ENCODE results near the gene SCCPDH. TPM values are rescaled to one million over a fixed set of nuclear protein-coding genes. Genes with fewer than 3 reads are reported as not detected.
"Not testable (repeated sequence)": the region's sequence is repeated elsewhere in the genome, so short reads cannot be mapped to it uniquely, and the experiment has no call there.

Gene SCCPDH
- total RNA-seq, 1 donor, result 65.2 TPM

DNA sequence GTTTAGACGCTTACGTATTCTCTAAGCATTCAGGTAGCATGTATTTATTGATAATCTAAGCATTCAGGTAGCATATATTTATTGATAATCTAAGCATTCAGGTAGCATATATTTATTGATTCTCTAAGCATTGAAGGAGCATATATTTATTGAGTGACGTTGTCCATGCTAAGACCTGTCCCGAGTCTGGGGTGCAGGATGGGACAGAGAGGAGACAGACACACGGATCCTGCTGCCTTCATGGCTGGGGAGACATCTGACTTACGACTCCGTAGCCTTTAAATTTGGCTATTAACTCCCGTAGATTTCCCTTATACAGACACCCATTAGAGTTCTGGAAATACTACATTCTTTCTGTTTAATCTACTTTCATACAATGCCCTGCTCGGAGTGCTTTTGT is 982 bp downstream of the SCCPDH start:
- DNase-seq (ENCODE audit: low read depth), result no peak
- peak overlapping the region; percentile 83 for H3K4me3 ChIP-seq (ENCODE audit: low read depth, low read length)
- TF ChIP-seq, protein P1, sequence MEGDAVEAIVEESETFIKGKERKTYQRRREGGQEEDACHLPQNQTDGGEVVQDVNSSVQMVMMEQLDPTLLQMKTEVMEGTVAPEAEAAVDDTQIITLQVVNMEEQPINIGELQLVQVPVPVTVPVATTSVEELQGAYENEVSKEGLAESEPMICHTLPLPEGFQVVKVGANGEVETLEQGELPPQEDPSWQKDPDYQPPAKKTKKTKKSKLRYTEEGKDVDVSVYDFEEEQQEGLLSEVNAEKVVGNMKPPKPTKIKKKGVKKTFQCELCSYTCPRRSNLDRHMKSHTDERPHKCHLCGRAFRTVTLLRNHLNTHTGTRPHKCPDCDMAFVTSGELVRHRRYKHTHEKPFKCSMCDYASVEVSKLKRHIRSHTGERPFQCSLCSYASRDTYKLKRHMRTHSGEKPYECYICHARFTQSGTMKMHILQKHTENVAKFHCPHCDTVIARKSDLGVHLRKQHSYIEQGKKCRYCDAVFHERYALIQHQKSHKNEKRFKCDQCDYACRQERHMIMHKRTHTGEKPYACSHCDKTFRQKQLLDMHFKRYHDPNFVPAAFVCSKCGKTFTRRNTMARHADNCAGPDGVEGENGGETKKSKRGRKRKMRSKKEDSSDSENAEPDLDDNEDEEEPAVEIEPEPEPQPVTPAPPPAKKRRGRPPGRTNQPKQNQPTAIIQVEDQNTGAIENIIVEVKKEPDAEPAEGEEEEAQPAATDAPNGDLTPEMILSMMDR (IDR thresholded peaks at IDR 0.05; ENCODE audit: insufficient read depth, low read depth, low read length), result no peak

DNA sequence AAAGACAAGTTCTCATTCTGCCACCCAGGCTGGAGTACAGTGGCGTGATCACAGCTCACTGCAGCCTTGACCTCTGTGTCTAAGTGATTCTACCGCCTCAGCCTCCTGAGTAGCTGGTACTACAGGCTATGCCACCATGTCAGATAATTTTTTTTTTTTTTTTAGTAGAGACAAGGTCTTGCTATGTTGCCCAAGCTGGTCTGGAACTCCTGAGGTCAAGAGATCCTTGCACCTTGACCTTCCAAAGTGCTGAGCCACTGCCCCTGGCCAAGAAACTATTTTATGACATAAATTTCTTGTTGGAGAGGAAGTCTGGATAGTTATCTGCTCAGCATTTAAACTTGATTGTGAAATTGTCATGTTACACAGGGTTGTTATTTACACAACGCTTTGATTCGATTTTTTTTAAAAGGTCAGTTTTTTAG is 2.1 kb downstream of the SCCPDH start:
- DNase-seq (ENCODE audit: low read depth), result peak; percentile 72
- H3K4me3 ChIP-seq (ENCODE audit: low read depth, low read length), result no peak overlapping the region
- TF ChIP-seq, protein P1 (IDR thresholded peaks at IDR 0.05; ENCODE audit: insufficient read depth, low read depth, low read length), result no peak

DNA sequence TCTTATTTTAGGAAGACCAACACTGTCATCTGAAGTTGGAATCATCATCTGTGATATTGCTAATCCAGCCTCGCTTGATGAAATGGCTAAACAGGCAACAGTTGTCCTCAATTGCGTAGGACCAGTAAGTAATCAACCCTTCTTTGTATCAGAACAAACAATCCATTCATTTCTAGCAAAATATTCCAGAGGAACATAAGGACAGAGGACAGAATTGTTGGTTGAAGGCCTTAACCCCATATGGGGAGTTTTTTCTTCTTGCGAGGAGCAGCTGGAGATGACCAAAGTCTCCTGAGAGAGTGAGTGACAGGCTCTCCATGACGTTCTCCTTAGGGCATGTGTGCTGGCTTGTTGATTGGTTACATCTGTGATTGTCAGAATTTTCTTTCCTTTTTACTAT is 2.7 kb downstream of the SCCPDH start:
- DNase-seq (ENCODE audit: low read depth), result no peak
- TF ChIP-seq, protein P1 (IDR thresholded peaks at IDR 0.05; ENCODE audit: insufficient read depth, low read depth, low read length), result no peak

DNA sequence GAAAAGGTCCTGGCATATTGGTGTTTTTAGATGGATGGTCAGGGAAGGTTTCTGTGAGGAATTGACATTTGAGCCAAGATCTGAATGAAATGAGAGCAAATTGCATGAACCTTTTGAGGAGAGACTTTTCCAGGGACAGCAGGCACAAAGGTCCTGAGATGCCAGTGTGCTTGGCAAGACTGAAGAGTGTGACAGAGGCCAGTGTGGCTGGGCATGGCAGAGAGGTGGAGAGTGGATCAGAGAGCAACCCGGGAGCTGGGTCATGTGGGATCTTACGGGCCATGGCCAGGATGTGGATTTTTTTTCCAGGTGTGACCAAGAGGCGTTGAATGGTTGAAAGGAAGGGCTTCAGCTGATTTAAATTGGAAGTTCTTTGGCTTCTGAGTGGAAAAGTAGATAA is 3.4 kb downstream of the SCCPDH start:
- H3K4me3 ChIP-seq (ENCODE audit: low read depth, low read length), result no peak overlapping the region
- TF ChIP-seq, protein P1 (IDR thresholded peaks at IDR 0.05; ENCODE audit: insufficient read depth, low read depth, low read length), result no peak
- no peak for DNase-seq (ENCODE audit: low read depth)

More for the DNA sequence above, 2.7 kb downstream of the SCCPDH start:
- H3K4me3 ChIP-seq (ENCODE audit: low read depth, low read length), result no peak overlapping the region

DNA sequence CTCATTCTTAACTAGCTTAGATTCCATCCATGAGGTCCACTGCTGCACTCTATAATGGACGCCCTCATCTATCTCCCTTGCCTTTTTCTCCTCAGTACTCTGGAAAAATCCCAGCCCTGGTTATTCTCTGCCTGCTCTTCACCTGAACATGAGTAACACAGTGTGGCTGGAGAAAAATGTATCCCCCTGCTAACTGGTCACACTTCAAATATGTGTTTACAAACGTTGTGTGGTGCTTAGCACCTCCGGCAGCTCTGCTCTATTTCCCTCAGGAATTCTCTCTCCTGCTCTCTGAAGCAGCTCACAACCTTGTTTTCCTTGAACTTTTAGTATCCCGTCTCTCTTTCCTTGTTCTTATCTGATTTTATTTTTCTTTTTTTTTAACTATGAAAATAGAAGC is 4.1 kb downstream of the SCCPDH start:
- TF ChIP-seq, protein P1 (IDR thresholded peaks at IDR 0.05; ENCODE audit: insufficient read depth, low read depth, low read length), result no peak
- DNase-seq (ENCODE audit: low read depth), result peak; percentile 80
- no peak overlapping the region for H3K4me3 ChIP-seq (ENCODE audit: low read depth, low read length)

DNA sequence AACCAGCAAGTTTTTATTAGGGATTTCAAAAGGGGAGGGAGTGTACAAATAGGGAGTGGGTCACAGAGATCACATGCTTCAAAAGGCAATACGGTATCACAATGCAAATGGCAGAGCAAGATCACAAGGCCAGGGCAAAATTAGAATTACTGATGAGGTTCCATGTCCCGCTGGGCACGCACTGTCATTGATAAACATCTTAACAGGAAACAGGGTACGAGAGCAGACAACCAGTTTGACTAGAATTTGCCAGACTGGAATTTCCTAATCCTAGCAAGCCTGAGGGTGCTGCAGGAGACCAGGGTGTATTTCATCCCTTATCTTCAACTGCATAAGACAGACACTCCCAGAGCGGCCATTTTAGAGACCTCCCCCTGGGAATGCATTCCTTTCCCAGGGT is 4.8 kb downstream of the SCCPDH start:
- H3K4me3 ChIP-seq (ENCODE audit: low read depth, low read length); DNase-seq (ENCODE audit: low read depth): not testable (repeated sequence)

DNA sequence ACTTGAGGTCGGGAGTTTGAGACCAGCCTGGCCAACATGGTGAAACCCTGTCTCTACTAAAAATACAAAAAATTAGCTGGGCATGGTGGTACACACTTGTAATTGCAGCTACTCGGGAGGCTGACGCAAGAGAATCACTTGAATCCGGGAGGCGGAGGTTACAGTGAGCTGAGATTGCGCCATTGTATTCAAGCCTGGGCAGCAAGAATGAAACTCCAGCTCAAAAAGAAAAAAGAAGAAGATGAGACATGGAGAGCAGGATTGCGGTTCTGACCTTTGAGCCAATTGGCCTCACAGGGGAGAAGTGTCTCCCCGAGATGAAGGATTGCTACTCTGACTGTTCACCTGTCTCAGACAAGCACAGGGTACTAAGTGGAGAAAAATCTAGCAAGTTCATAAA is 6.6 kb downstream of the SCCPDH start:
- no peak overlapping the region for H3K4me3 ChIP-seq (ENCODE audit: low read depth, low read length)
- TF ChIP-seq, protein P1 (IDR thresholded peaks at IDR 0.05; ENCODE audit: insufficient read depth, low read depth, low read length), result no peak

DNA sequence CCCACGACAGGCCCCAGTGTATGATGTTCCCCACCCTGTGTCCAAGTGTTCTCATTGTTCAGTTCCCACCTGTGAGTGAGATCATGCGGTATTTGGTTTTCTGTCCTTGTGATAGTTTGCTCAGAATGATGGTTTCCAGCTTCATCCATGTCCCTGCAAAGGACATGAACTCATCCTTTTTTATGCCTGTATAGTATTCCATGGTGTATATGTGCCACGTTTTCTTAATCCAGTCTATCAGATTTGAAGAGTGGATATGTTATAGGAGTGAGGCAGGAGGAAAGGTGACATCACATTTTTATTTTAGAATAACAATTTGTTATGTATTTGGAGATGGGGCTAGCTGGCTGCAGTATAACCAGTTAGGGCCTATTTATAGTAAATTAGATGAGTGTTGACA is 7.7 kb downstream of the SCCPDH start:
- not testable (repeated sequence) for DNase-seq (ENCODE audit: low read depth); H3K4me3 ChIP-seq (ENCODE audit: low read depth, low read length)

More for the DNA sequence above, 6.6 kb downstream of the SCCPDH start:
- DNase-seq (ENCODE audit: low read depth), result no peak
